GM12801 (cell line): ENCODE data around the gene MBNL1.

Experiments used
- CTCF ChIP-seq: IDR thresholded peaks from one replicate; pipeline ENCODE4 v1.5.1; 2011; ENCODE audit warnings: control low read depth; ENCODE audit not compliant: insufficient read length; ENCODE audit errors: extremely low read depth

The MBNL1 gene

GRCh38 chr3:152331018-152331541 lies 62.4 kb downstream of the MBNL1 start:
- no peak for TF ChIP-seq CTCF

- TF ChIP-seq CTCF, result no peak
These were observed 63.3 kb downstream of the MBNL1 start for GRCh38 chr3:152331998-152332397.

DNA sequence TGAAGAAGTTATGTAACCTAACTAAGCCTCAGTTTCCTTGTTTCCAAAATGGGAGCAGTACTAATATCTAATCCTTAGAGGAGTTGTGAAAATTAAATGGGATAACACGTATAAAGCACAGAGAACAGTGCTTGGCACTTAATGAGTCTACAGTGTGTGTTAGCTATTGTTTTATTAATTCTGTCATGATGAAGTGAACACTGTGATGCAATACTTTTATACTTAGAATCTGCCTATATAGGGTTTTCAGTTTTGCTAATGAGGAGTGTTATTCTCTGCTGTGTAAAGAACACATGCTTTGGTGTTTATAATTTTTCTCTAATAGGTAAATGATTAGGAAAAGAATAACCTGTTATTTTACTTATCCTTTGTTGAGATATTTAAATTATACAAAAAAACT lies 65.2 kb downstream of the MBNL1 start:
- no peak for TF ChIP-seq CTCF

DNA sequence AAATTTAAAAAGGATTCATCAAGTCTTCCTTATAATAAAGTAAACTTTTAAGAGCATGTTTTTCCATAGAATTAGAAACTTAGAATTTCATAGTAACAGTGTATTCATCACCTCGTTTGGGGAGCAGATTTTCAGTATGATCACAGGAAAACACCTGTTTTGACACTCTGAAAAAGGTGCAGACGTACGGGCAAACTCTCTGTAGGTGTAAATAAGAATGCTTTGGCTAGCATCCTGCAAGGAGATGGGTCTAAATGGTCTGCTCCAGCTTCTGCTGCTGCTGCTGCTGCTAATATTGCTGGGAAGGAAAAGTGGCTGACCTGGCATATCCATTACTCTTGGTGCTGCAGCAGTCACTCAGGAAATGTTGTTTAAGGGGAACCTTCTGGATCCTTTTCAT lies 66.0 kb downstream of the MBNL1 start:
- TF ChIP-seq CTCF, result no peak

DNA sequence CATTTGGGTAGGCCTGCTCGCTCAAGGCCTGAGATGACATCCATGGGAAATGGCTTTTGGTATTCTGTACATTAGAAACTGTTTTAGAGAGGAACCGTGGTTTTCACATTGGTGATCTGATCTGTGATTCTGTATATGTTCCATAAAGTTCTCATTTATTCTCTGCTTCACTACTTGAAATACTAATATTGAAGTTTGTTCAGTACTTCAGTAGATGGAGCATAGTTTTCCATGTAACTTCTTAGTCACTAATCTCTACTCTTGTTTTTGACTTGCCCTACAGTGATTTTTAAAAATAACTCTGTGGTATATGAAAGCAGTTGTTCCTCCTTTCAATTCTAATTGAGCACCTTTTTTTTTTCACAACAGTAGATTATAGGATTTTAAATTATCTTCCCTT lies 66.5 kb downstream of the MBNL1 start:
- TF ChIP-seq CTCF, result no peak

DNA sequence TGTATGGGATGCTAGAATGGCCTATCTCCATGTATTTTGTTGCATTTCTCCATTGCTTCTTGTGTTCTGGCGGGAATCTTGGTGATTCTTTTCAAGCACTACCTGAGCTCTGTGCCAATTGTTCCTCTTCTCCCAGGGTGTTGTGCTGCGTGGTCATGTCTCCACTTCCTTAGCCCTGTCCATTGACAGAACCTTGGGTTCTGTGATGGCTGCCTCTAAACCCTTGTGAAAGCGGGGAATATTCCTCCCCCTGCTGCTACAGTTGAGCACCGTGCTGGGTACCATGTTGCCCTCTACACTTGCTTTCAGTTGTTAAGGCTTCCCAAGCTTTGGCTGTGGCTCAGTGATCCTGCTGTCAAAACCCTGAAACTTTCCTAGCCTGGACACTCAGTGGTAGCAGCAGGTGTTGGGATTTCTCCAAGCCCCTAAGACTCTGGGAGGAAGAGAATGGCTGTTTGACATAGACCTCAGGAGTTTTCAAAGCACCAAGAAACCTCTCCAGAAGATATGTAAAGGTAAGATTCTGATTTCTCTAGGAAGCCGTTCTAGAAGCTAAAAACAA lies 69.5 kb downstream of the MBNL1 start:
- no peak for TF ChIP-seq CTCF

GRCh38 chr3:152339881-152340505 lies 71.3 kb downstream of the MBNL1 start:
- no peak for TF ChIP-seq CTCF
